Astrocyte of the hippocampus (primary cell): ENCODE results near the gene PGAP2.
"Not testable (repeated sequence)": the region's sequence is repeated elsewhere in the genome, so short reads cannot be mapped to it uniquely, and the experiment has no call there.

ENCODE experiments used
- DNase-seq: peaks from one replicate; pipeline ENCODE4 v3.0.0; 2011; ENCODE audit warnings: low read depth, low spot score

PGAP2 gene

GRCh38 chr11:3803726-3804495, 4.4 kb upstream of the PGAP2 start:
- DNase-seq: no peak

- peak; percentile 62 for DNase-seq
Measured at GRCh38 chr11:3808861-3809623, 682 bp downstream of the PGAP2 start.

- DNase-seq: no peak
Measured at GRCh38 chr11:3809624-3809928, 1.2 kb downstream of the PGAP2 start.

DNA sequence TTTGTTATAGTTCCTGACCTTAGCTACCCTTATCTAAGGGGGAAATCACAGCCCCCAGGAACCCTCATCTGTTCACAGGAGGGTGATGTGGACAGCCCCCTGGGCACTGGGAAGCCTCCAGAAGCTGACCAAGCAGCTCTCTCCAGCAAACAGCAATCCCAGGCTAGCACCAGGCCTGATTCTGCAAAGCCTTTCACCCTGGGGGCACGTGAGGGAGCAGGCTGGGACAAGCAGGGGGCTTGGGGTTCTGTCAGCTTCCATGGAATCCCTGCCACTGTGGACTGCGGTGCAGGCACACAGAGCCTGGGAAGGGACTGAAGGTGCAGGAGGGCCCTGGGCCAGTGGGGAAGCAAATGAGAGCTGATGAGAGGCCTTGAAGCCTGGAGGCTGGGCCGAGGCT, 2.1 kb downstream of the PGAP2 start:
- DNase-seq: no peak

GRCh38 chr11:3810951-3811350, 2.6 kb downstream of the PGAP2 start:
- DNase-seq: no peak

DNA sequence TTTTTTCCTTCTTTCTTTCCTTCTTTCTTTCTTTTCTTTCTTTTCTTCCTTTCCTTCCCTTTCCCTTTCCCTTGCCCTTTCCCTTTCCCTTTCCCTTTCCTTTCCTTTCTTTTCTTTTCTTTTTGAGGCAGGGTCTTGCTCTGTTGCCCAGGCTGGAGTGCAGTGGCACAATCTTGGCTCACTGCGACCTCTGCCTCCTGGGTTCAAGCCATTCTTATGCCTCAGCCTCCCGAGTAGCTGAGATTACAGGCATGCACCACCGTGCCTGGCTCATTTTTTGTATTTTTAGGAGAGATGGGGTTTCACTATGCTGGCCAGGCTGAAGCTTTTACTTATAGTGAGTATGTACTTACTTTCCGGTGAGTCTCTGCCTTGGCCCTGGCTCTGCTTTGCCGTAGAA, 6.5 kb downstream of the PGAP2 start:
- DNase-seq: not testable (repeated sequence)

DNA sequence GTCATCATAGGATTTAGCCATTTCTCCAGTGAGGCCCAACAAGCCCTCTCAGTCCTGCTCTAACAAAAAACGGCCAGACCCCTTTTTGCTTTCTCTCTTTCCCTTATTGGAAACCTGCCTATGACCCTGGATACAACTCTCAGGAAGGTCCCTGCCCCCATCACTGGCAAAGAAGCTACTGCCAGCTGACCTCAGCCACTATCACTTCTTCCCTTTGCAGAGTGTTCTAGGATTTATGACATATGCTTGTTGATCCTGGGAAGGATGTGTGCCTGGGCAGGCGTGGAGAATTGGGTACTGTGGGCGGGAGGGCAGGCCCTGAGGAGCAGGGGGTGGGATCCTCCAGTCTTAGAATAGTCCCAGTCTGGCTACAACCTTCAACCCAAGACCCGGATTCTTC, 7.5 kb downstream of the PGAP2 start:
- DNase-seq: no peak

DNA sequence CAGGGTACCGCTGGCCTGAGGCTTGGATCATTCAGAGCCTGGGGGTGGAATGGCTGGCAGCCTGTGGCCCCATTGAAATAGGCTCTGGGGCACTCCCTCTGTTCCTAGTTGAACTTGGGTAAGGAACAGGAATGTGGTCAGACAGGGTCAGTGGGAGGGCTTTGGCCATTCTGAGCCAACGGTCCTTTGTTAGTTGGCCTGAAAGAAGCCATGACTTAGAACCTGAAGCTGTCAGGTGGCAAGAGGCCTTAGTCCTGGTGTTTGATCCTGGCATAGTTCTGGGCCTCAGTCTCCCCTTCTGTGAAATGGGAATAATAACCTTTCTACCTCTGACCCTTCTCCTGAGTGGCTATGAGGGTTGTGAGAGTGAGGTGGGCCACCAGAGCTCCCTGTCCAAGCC, 8.3 kb downstream of the PGAP2 start:
- no peak for DNase-seq

GRCh38 chr11:3817181-3817800, 8.9 kb downstream of the PGAP2 start:
- no peak for DNase-seq

DNA sequence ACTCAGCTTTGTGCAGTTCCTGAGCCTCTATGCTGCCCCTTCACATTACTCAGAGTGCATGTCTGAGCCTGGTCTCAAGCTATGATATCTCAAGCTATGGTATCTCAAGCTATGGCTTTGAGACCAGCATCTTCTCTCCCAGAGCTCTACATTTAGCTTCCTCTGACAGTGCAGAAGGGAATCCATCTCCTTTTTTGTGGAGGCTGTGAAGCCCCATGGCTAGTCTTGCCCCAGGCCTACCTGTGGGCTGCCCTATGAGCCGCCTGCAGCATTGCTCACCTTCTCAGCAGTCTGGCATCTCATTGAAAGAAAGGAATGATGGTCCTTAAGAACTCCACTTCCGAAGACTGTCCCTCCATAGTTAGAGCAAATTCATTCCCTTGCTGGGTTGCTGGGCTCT, 12.6 kb downstream of the PGAP2 start:
- no peak for DNase-seq

DNA sequence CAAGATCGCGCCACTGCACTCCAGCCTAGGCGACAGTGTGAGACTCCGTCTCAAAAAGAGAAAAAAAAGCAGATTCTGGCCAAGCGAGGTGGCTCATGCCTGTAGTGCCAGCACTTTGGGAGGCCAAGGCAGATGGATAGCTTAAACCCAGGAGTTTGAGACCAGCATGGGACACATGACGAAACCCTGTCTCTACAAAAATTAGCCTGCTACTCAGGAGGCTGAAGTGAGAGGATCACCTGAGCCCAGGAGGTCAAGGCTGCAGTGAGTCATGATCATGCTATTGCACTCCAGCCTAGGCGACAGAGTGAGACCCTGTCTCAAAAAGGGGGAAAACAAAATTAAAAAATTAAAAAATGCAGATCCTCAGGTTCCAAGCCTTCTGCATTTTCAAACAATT, 14.0 kb downstream of the PGAP2 start:
- no peak for DNase-seq

DNA sequence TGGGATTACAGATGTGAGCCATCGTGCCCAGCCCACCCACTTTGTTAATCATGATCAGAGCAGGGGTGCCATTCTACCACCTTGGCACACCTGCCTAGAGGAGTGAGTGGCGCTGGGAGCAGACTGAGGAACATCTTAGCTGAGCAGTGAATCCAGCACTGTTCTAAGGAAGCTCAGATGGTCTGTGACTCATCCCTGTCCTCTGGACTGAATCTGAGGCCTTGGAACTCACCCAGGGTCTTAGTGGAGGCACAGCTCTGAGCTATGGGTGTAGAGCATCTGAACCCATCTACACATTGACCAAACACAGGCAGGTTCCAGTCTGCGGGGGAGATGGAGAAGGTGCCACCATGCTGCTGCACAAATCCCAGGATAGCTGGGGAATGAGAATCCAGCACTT, 14.9 kb downstream of the PGAP2 start:
- DNase-seq: peak; percentile 57

DNA sequence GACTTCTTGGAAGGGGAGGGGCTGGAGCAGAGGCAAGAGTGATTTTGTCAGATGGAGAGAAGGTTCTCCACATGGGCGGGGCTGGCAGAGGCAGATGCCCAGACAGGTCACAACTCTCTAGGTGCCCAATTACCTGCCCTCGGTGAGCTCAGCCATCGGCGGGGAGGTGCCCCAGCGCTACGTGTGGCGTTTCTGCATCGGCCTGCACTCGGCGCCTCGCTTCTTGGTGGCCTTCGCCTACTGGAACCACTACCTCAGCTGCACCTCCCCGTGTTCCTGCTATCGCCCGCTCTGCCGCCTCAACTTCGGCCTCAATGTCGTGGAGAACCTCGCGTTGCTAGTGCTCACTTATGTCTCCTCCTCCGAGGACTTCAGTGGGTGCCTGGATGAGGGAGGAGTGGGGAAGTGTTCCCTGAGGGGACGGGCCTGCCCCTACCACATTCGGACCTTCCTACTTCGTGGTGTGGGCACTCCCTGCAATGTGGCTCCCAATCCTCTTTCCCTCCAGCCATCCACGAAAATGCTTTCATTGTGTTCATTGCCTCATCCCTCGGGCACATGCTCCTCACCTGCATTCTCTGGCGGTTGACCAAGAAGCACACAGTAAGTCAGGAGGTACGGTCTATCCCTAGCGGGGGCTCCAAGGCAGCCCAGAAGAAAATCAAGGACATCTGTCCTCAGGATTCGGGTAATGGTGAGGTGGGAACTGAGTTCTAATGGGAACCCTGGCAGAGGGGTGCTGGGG, 15.6 kb downstream of the PGAP2 start:
- DNase-seq: no peak

GRCh38 chr11:3824714-3825472, 16.5 kb downstream of the PGAP2 start:
- peak; percentile 37 for DNase-seq

DNA sequence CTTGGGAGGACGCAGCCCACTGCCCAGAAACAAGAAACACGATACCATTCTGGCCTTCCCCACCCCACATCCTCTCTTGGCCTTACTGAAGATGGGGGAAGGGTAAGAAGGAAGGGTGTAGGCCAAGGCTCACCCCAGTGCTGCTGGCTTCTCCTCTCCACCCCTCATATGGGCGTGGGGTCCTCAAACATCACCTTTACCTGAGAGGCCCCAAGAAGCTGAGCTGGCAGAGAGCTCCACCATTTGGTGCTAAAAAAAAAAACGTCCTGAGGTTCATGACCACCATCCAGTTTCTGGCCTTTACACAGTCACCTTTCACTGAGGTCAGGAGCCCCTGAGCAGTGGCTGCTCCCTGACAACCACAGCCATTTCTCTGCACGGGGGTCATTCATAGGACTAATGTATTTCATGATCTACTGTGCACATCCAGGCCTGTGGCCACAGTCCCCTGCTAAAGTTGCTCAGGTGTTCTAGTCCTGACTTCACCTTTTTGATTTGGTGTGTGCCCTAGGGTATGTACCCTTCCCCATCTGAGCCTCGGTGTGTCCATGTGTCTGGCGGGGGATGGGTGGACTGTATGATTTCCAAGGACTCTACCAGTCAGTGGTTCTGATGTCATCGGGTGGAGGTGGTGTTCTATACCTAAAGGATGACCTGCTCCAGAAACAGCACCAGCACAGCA, 17.3 kb downstream of the PGAP2 start:
- DNase-seq: no peak

DNA sequence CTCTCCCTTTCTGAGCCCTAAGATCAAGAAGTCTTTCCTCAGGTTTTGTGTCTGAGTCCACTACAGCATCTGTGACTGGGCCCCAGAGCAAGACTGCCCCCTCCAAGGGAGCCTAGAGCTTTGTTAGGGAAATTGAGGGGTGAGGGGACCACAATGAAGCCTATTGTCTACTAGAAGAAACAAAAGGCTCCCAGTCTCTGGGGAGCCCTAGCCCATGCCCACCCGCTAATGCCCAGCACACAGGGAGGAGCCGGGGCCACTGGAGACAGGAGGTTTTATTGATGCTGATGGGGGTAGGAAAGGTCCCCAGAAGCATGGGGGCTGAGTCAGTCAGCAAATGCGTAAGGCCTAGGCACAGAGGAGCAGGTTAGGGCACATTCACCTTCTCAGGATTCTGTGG, 18.4 kb downstream of the PGAP2 start:
- no peak for DNase-seq

DNA sequence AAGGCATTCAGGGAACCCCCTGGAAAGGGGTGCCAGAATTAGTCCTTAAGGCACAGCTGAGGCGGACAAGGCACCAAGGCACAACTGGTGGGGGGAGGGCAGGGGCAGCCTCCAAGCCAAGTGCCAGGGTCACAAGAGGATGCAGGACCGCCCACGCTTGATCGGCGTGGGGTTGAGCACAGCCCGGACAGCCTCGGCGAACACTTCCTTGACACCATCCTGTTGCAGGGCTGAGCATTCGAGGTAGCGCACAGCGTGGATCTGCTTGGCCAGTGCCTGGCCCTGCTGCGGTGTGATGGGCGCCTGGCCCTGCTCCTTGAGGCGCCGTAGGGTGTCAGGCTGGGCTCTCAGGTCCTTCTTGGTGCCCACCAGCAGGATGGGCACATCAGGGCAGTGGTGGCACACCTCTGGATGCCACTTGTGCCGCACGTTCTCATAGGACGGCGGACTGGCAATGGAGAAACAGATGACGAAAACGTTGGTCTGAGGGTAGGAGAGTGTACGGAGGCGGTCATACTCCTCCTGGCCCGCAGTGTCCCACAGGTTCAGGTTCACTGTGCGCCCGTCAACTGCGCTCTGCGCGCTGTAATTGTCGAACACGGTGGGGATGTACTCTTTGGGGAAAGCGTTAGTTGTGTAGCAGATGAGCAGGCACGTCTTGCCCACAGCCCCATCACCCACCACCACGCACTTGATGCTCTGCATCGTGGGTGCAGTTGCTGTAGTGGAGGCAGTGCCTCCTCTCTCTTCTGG, 19.2 kb downstream of the PGAP2 start:
- no peak for DNase-seq

DNA sequence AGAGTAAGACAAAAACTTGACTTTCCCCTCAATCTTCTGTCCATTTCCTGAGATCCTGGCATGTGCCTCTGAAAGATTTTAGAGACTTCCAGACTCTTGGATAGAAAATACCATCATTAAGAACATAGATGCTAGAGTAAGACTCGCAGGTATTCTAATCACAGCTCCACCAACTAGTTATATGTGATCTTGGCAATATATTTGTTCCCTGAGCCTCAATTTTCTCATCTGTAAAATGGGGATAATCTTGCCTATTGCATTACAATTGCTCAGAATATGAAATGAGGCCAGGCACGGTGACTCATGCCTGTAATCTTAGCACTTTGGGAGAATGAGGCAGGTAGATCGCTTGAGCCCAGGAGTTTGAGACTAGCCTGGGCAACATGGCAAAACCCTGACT, 21.7 kb downstream of the PGAP2 start:
- no peak for DNase-seq

DNA sequence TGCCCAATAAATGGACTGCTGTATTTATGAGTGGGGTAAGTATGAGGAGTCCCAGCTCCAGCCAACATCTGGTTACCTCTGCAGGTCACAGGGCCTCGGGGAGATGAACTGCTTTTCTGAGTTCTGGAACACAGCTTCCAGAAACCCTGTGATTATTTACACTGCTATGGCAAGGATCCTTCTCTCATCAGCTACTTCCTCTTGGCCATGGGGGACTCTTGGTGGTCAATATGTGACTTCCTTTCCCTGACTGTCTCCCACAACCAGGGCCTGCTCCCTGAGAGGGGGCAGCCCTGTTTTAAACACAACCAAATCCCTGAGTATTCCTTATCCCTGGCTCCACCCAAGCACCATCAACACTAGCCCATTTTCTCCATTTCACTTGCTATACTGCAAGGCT, 22.4 kb downstream of the PGAP2 start:
- DNase-seq: no peak
